NB4 (cell line): ENCODE measurements around the gene PRMT3.

Experiments
- DNase-seq: peaks from one replicate; pipeline ENCODE4 v3.0.0; 2010; ENCODE audit warnings: low read depth
- H3K4me3 ChIP-seq: one replicate; pipeline ENCODE4 v1.5.1; 2011; ENCODE audit warnings: mild to moderate bottlenecking, low read depth, low read length, moderate library complexity
- CTCF ChIP-seq: IDR thresholded peaks from one replicate; pipeline ENCODE4 v1.5.1; 2012; ENCODE audit warnings: low read depth, low read length
- MAX ChIP-seq: IDR thresholded peaks from 2 replicates; pipeline ENCODE4 v1.6.1; 2011; ENCODE audit warnings: low read depth, low read length
- MYC ChIP-seq: IDR thresholded peaks from 2 replicates; pipeline ENCODE4 v1.6.1; 2011; ENCODE audit warnings: low read depth, low read length
- POLR2A ChIP-seq: IDR thresholded peaks from 2 replicates; pipeline ENCODE4 v1.6.1; 2011; ENCODE audit warnings: mild to moderate bottlenecking; ENCODE audit not compliant: insufficient read length; ENCODE audit errors: extremely low read depth

Gene PRMT3

GRCh38 chr11:20355221-20356219, 32.0 kb upstream of the PRMT3 start:
- DNase-seq, result peak; percentile 54
- TF ChIP-seq MAX, result peak; percentile 94
- TF ChIP-seq CTCF, result peak; percentile 54
- TF ChIP-seq MYC, result peak; percentile 53; the same call in 1 of the 2 replicates
- TF ChIP-seq POLR2A, result no peak
- H3K4me3 ChIP-seq, result no peak overlapping the region

GRCh38 chr11:20357150-20357549, 30.4 kb upstream of the PRMT3 start:
- no peak for TF ChIP-seq POLR2A
- H3K4me3 ChIP-seq, result no peak overlapping the region
- no peak for DNase-seq

- TF ChIP-seq MYC (no peak), MAX (no peak), CTCF (no peak), POLR2A (no peak)
- DNase-seq, result peak; percentile 42
- no peak overlapping the region for H3K4me3 ChIP-seq
Measured at GRCh38 chr11:20360650-20361049, 26.9 kb upstream of the PRMT3 start.

GRCh38 chr11:20362481-20362880, 25.0 kb upstream of the PRMT3 start:
- TF ChIP-seq MAX (no peak), POLR2A (no peak), CTCF (no peak), MYC (no peak)
- H3K4me3 ChIP-seq, result no peak overlapping the region
- no peak for DNase-seq

GRCh38 chr11:20363149-20363499, 24.4 kb upstream of the PRMT3 start:
- DNase-seq, result no peak
- H3K4me3 ChIP-seq, result peak overlapping the region; percentile 50
- no peak for TF ChIP-seq MYC
- TF ChIP-seq MAX, result no peak
- TF ChIP-seq CTCF, result no peak
- no peak for TF ChIP-seq POLR2A

GRCh38 chr11:20363500-20364340, 23.8 kb upstream of the PRMT3 start, which contains the start of gene HTATIP2:
Gene HTATIP2, plus strand, starts transcription at chr11:20363714. Its CDS starts 524 bp downstream, at chr11:20364238.
- DNase-seq, result peak; percentile 57
- TF ChIP-seq CTCF (no peak), MYC (no peak), POLR2A (no peak), MAX (no peak)
- peak within 1 kb of the TSS; percentile 50 for H3K4me3 ChIP-seq
